Activated CD4-positive, alpha-beta T cell treated with anti-CD3 and anti-CD28 coated beads for 1 hour (primary cell): ENCODE data around the gene CCDC127.
A peak's percentile ranks its signal among the peaks of the same experiment; 100 is the strongest.

Source experiments
- DNase-seq: peaks from one replicate; pipeline ENCODE4 v3.0.0-alpha.2; 2020

CCDC127 gene

DNA sequence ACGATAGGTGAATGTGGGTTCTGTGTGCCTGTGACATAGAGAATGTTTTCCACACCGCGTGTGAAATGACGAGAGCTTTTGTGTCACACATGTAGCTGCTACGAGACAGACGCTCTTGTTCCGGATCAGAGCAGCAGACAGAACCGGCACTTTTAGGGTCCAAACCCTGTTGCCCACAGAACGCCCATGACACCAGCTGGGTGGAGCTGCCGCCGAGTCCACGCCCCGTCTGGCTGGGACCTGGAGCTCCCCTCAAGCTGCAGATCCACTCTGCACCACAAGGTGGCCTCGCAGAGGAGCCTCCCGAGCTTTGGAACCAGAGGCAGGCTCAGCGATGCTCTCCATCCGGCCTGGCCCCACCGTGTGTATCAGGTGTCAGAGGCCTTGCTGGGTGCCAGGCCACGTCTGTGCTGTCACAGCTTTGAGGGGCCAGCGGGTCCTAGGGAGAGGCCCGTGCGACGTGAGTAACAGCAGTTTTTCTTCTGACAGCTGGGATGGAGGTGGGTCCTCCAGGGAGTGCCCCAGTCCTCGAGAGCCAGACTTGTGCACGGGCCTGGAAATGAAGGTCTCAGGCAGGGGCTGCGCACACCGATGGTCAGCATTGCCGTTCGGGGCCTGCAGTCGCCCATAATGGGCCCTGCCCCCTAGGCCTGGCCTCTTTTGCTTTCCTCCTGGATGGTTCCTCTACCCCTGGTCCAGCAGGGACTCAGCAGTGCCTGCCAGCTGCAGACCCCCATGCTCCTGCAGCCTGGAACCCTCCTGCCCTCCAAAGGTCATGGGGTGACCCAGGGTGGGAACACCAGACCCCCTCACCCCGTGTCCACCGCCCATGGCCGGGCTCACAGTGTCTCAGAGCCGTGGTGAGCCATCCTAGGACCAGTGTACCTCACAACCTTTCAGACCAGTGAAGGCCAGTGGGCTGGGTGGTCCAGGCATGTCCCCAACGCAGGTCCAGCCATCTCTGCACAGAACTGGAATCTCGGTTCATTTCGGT is 29.2 kb downstream of the CCDC127 start:
- DNase-seq, result peak; percentile 79

DNA sequence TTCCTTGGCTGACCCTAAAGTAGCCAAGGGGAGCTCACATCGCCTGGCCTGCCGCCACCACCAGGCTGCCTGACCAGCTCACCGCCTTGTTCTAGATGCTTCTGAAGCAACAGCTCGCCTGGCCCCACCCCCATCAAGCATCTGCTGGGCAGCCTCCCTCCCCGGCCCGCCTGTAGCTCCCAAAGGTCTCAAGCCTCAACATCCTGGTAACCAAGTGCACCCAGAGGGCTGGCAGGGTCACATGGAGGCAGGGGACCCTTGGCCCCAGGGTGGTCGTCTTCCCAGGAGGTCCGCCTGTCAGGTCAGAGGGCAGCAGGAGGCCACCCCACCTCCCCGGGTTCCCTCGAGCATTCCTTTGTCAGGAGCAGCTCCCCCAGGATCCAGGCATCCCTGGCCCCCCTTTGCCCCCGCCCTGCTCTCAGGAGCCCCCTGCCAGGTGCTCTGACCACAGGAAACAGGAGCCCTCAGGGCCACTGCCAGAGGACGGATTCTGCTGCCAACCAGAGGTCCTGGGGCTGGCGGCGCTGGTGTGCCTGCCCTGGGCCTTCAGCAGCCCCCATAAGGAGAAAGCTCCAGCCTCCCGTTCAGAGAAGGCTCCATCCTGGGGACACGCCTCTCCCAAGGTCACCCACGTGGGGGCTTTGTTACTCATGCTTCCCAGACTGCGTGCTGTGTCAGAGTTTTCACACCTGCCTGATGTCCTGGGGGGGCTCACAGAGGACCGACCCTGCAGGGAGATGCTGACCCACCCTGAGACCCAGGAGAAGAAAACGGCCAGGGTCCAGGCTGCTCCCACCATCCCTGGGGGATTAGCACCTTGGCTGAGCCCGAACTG is 30.1 kb downstream of the CCDC127 start:
- DNase-seq, result no peak

DNA sequence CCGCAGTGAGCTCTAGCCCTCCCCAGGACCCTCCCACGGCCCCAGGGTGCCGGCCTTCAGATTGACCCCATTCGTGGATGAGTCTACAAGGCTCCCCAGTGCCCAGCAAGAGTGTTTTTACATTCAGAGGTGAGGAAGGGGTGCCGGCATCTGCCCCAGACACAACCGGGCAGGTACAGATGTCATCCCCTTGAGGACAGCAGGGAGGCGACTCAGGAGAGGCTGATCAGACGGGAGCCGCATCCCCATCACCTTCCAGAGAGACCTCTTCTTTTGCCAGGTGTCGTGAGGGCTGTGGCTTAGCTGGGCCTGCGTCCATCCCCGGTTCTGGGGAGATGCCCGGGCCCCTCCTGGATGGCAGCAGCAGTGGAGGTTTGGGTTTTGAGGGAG is 30.9 kb downstream of the CCDC127 start:
- DNase-seq, result no peak

DNA sequence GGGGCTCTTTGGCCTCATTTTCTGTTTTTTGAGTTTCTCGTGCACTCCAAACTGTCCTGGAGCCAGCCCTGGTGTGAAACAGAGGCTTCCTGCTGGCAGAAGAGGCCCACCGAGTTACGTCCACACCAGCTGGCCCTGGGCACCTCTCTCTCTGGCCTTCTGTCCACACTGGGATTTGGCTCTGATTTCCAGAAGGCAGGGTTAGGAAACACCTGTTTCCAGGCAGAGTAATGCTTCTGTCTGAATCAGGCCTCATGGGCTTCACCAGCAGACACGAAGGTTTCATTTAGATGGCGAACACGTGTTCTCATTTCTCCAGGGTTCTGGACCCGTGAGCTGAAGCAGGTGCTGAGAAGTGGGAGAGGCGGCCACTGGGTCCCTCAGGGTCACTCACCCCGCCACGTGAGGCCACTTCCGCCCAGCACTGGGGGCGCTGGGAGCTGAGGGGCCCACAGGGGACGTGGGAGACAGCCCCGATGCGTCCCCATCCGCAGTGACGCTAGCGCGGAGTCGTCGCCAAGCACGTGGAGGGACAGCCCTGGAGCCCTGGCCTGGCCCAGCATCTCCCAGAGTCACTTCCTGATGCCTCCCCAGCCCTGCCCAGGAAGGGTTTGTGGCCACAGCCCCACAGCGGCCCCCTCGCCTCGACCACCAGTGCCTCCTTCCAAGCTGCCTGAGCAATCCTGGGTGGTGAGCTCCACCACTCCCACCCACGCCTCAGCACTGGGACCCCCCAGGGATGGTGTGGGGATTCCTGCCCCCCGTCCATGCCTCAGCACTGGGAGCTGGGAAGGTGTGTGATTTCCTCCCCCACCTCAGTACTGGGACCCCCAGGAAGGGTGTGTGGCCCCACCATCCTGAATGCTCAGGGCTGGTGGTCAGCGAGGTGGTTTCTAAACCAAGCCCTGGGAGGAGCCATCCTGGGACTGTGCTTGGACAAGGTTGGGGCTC is 31.6 kb downstream of the CCDC127 start:
- no peak for DNase-seq

DNA sequence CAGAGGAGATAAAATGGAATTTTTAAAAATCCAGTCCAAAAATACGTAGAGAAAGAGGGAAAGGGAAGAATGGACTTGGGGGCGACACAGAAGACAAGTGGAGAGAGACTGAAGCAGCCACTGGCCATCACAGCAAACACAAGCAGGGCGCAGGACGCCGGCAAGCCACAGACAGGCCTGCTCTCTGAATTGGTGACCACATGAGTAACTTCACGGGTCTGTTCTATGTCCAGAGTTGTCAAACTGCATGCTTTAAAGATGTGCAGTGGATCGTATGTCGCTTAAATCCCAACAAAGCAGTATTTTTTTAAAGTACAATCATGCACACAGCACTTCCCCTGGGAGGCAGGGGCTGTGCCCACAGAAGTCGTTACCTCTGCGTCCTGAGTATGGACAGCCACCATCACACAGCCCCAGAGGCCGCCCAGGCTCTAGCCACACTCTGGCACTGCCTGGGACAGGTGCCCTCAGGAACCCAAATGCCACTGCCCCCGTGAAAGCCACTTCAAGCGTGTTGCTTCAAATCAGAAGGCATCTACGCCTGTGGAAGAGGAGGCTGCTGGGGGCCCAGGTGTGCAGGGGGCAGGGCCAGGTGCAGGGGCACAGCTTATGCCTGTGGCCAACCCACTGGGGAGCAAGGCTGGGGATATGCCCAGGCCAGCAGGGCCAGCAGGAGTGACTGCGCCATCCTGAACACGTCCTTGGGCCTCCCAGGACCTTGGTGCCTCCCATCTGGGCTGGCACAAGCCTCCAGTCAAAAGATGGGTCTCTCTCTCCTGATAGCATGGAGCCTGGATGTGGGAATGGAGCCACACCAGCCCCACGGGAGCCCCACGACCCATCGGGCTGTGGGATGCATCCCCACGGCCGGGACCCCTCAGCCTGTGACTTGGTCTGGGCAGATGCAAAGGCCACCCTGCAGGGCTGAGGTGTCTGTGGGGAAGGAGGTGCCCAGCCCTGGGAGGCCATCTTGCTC is 32.6 kb downstream of the CCDC127 start:
- no peak for DNase-seq

DNA sequence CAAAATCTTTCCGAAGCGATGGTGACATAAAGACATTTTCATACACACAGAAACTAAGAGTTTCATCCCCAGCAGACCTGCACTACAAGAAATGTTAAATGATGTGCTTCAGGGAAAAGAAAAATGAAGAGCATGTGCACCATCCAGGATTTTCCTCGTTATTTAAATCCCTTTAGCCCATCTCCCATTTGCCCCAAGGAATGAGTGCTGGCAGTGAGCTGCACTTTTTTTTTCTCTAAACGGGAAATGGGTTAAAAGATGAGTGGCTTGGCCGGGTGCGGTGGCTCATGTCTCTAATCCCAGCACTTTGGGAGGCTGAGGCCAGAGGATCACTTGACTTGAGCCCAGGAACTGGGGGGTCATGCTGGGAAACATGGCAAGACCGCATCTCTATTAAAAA is 33.5 kb downstream of the CCDC127 start:
- DNase-seq, result no peak

DNA sequence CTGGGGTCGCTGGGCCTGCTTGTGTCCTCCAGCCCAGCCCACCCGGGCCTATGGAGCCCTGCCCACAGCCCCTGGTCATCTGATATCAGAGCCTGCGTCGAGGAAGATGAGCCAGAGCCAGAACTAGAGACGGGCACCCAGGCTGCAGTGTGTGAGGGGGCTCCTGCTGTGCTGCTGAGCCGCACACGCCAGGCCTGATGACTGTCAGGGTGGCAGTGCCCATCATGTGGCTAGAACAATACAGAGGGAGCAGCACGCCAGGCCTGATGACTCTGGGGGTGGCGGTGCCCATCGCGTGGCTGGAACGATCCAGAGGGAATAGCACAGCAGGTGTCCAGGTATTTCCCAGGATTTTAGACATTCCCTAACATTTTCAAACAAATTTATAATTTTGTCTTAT is 35.8 kb downstream of the CCDC127 start:
- no peak for DNase-seq

DNA sequence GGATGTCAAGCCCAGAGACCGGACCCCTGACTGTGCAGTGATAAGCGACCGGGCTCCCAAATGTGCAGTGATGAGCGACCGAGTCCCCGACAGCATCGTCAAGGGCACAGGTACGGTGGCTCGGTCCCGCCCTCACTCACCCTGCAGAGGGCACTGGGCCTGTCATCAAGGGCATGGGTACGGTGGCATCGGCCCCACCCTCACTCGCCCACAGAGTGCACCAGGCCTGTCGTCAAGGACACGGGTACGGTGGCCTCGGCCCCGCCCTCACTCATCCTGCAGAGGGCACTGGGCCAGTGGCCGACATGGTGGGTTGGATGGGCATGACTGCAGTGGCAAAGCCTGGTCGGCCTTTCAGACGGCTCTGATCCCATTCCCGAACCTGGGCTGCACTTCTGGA is 36.4 kb downstream of the CCDC127 start:
- DNase-seq, result no peak

DNA sequence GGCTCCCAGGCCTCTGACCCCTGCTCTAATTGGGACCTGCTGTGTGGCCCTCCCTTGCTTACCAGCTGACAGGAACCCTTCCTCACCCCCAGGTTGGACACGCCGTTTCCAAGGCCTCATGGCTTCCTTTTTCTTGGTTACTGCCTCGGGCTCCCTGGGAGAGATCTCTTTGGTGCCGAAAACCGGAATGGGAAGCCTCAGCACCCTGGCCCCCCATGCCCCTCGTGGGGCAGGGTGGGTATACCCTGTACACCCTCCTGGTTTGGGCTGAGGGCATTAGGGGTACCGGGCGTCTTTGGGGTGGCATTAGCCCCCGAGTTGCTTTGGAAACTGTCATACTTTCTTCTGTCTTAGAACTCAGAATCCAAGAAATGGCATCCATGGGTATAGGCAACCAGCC is 36.8 kb downstream of the CCDC127 start:
- no peak for DNase-seq

DNA sequence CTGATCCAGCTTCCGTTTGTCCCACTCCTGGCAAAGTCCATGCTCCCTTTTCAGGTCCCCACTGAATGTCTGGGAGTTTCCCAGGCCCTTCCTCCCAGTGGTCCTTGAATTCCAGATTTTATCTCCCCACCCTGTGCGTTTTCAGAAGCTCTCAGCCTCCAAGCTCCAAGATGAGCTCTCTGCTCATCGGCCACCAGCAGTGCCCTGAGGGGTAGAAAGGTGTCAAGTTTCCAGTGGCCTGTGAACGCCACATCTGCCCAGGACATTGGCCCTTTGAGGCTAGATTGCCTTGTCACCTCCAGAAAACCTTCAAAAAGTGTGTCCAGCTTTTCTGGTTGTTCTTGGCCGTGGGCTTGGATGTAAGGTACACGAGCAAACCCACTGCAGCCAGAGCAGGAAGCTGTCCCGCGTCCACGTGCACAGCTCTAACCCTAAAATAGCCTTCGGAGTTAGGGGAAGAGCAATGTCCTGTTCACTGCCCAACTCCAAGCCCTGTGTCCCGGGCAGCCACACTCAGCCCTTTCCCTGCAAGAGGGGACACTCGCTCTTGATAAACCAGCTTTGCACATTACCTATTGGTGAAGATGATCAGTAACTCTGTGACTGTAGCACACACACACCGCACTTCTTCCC is 37.6 kb downstream of the CCDC127 start:
- DNase-seq, result no peak

DNA sequence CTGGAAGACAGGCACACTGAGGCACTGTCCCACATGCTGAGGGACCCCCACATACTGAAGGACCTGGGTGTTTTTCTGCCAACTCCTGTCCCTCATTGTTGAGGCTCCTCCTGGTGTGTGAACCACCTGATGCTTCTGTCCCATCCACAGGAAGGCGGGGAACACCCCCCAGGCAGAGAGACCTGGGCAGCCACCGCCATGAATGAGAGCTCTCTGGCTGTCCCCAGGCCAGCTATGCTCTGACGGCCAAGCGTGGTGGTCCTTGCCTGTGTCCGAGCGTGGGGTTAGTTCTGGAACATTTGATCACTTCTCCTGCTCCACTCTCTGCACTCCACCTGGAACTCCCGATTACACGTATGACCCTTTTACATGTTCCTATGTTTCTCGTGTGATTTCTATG is 38.6 kb downstream of the CCDC127 start:
- DNase-seq, result no peak

DNA sequence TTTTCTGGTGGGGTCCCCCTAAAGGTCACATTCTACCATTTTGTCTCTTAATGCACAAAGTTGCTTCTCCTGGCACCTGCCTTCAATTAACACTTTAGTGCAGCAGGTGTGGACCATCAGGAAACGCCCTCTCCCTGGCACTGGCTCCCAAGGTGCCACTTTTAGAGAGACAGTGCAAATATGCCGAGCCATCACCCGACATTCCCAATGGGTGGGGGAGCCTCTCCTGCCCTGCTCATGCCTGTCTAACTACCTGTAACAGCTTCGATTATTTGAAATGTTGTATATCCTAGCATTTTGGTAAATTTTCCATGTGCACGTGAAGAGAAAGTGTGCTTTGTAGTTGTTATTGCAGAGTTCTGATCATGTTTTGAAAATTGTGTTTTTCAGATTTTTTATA is 39.8 kb downstream of the CCDC127 start:
- no peak for DNase-seq

DNA sequence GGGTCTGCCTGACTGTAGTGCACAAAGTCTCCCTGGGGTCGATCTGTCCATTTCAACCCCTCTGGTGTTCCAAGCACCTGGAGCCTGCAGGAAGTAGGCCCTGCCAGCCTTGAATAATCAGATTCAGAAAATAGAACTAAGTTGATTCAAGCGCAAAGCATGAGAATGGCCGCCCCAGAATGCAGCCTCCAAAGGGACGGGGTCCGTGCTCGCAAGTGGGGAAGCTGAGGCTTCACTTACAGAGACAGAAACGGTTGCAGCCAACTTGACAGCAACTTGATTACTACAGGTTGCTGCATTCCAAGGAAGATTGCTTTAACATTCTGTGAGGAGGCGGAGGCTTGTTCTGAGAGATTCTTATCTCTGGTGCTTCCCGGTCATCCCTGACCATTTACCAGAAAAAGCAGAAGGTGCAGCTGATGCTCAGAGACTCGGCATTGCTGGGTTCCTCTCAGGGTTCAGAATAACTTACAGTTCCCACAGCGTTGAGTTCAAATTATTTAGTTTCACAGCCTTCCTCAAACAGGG is 41.6 kb downstream of the CCDC127 start:
- no peak for DNase-seq

DNA sequence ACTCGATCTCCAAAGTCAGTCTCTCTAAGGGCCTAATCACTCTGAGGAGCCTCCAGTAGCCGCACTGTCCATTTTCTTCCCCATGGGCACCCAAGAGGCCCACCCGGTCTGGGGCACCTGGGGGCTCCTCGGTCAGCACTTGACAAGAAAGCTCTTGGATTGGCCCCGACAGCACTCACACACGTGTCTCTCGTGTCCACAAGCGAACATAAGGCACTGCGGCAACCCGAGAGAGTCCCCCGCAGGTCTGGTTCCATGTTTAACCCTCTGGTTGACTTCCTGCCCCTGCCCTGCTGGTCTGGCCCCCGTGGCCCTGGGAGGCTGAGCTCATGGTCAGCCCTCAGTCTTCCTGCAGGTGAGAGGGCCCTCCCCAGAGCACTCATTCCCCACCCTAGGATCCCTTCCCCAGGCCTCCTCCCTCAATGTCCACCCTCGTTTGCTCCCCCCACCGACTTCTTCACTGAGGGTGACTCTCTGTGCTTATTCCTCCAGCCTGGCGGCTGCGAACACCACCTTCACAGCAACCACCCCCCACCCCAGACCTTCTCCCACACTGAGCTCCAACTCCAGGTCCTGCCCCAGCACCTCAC is 43.0 kb downstream of the CCDC127 start:
- DNase-seq, result no peak

DNA sequence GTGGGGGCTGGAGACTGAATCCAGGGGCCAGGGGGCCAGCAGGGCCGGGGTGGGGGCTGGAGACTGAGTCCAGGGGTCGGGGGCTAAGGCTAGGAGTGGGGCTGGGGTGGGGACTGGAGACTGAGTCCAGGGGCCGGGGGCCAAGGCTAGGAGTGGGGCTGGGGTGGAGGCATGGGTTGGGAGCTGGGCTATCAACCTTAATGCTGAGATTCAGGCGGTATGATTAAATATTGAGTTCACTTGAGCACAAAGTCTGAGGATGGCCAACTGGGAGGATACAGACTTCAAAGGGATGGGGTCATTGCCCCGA is 43.7 kb downstream of the CCDC127 start:
- no peak for DNase-seq

DNA sequence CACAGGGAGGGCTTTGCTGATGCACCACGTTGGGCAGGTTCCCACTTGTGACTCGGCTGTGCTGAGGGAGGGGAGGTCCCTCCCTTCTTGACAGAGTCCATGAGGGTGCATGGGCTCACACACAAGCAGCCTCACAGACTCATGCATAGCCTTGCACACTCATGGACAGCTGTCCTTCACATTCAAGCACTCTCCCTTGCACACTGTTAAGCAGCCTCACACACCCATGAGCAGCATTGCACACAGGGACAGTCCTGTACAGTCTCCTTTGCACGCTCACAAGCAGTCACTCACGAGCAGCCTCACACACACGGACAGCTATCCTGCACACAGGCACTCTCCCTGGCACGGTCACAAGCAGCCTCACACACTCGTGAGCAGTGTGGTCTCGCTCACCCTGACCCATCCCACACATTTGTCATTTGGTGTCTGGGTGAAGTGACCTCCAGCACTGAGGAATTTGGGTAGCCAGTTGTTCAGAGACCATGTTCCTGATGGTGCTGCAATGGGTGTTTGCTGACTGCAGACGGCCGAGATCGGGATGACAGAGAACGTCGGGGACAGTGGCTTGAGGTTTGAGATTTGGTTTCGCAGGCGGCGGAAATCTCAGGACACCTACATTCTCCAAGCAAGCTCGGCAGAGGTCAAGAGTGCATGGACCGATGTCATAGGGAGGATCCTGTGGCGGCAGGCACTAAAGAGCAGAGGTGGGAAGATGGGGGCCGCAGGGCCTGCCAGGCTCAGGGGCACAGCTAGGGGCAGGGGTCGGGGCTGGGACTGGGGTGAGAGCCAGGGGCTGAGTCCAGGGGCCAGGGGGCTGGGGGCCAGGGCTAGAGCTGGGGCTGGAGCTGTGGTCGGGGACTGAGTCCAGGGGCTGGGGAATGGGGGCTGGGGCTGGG is 44.3 kb downstream of the CCDC127 start:
- no peak for DNase-seq

DNA sequence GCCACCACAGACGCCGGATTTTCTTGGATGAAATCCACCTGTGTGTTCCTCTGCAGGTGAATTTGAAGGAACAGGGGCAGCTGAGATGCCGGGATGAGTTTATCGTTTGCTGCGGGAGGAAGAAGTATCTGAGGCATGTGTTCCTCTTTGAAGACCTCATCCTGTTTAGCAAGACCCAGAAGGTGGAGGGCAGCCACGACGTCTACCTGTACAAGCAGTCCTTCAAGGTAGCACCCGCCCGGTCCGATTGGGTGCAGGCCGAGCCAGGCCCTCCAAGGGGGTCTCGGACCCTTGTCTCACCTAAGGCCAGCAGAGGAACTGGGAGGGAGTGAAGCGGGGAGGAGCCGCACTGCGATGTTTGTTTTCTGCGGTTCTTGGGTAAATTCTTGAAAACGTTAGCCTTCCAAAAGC is 45.1 kb downstream of the CCDC127 start:
- DNase-seq, result no peak

DNA sequence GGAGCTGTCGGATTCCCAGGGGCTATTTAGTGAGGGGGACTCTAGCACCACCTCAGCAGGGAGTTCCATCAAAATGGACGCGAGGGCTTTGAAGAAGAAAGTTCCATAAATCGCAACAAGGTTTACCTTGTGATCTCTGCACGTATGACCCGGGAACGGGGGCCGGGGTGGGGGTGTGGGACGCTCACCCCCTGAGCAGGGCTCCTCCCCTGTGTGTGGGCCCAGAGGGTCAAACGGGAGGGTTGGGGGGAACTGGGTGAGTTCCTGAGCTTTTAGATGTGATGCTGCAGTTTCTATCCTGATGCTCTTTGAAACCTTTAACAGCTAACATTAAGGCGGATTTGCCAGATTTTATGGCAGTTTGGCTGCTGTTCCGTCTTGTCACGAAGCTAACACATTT is 45.5 kb downstream of the CCDC127 start:
- no peak for DNase-seq

DNA sequence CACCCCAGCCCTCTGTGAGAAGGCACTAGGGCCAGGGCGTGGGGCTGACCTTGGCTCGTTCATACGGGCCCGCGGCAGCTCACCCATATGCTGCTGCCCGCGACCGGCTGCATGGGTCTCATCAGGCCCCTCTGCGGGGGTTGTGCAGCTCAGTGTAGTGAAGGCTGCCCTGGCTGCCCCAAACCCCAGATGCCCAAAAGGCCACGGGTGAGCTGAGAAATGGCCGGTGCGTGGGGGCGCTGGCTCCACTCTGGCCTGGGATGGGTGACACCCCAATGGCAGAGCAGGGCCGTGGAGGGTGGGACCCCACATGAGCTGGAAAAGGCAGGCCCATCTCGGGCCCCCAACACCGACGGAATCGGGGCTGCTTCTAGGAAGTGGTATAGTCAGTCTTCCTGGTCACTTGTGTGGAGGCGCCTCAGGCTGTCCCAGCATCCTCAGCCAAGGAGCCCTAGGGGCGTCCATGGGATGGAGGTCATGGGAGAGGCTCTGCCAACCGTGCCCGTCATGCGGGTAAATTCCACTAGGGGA is 46.1 kb downstream of the CCDC127 start:
- no peak for DNase-seq
